ENCODE data around the gene ZNF77.
A peak's percentile ranks its signal among the peaks of the same experiment; 100 is the strongest.

Gene ZNF77

GRCh38 chr19:2983351-2984214 is 38.8 kb upstream of the ZNF77 start (continued):
- TF ChIP-seq YY2 (tag by site-specific recombination; IDR thresholded peaks at IDR 0.05), result no peak
- TF ChIP-seq ZNF404 (tag by site-specific recombination; IDR thresholded peaks at IDR 0.05), result no peak
- TF ChIP-seq ZNF169 (tag by site-specific recombination; IDR thresholded peaks at IDR 0.05), result no peak
- TF ChIP-seq ZBTB10 (tag by site-specific recombination; IDR thresholded peaks at IDR 0.05), result peak; percentile 51
- peak; percentile 93; the same call in 1 of the 2 replicates for TF ChIP-seq INSM2 (tag by site-specific recombination; IDR thresholded peaks at IDR 0.05)
- TF ChIP-seq PBX3 (CRISPR knock-in tag; IDR thresholded peaks at IDR 0.05), result peak; percentile 76; the same call in 1 of the 2 replicates
- TF ChIP-seq KLF17 (tag by site-specific recombination; IDR thresholded peaks at IDR 0.05), result peak; percentile 100
- TF ChIP-seq PATZ1 (tag by site-specific recombination; IDR thresholded peaks at IDR 0.05), result peak; percentile 97
- TF ChIP-seq ZNF580 (tag by site-specific recombination; IDR thresholded peaks at IDR 0.05), result no peak
- TF ChIP-seq ZNF274 (IDR thresholded peaks at IDR 0.05; ENCODE audit: low read length), result no peak
- TF ChIP-seq ZNF274 (tag by site-specific recombination; IDR thresholded peaks at IDR 0.05; ENCODE audit: borderline replicate concordance), result no peak
- TF ChIP-seq ZBTB11 (tag by site-specific recombination; conservative IDR thresholded peaks at IDR 0.05; ENCODE audit: low read depth), result peak; percentile 31; the same call in 1 of the 2 replicates
- TF ChIP-seq ZNF670 (tag by site-specific recombination; IDR thresholded peaks at IDR 0.05; ENCODE audit: low read depth), result no peak
- TF ChIP-seq ZNF362 (tag by site-specific recombination; IDR thresholded peaks at IDR 0.05), result no peak
- TF ChIP-seq ZNF16 (tag by site-specific recombination; IDR thresholded peaks at IDR 0.05; ENCODE audit: low read depth), result peak; percentile 99
- TF ChIP-seq ZNF768 (tag by site-specific recombination; IDR thresholded peaks at IDR 0.05), result peak; percentile 26; the same call in 1 of the 2 replicates
- peak; percentile 88 for TF ChIP-seq ZNF629 (tag by site-specific recombination; IDR thresholded peaks at IDR 0.05)
- no peak for TF ChIP-seq ZNF248 (tag by site-specific recombination; IDR thresholded peaks at IDR 0.05)
- no peak for TF ChIP-seq MZF1 (tag by site-specific recombination; IDR thresholded peaks at IDR 0.05; ENCODE audit: borderline replicate concordance)
- no peak for TF ChIP-seq ZNF664 (tag by site-specific recombination; IDR thresholded peaks at IDR 0.05)
- TF ChIP-seq KLF10 (tag by site-specific recombination; IDR thresholded peaks at IDR 0.05), result 0 out of 2 replicates have a peak, but pooled peaks have one; percentile 70
- TF ChIP-seq ZNF292 (tag by site-specific recombination; IDR thresholded peaks at IDR 0.05; ENCODE audit: borderline replicate concordance, low read depth), result peak; percentile 12; the same call in 1 of the 2 replicates
- TF ChIP-seq ZNF76 (tag by site-specific recombination; IDR thresholded peaks at IDR 0.05; ENCODE audit: borderline replicate concordance, low read depth), result peak; percentile 76; the same call in 1 of the 2 replicates

All from HEK293 (cell line).